22Rv1 (cell line): ENCODE results near the gene LILRB4.

Source experiments
- ZFX ChIP-seq: fragments of 450-650 bp; IDR thresholded peaks from 2 replicates; pipeline ENCODE4 v1.6.1; 2017; ENCODE audit warnings: antibody characterized with exemption, borderline replicate concordance
- TF ChIP-seq, protein P1 (sequence below): fragments of 450-650 bp; IDR thresholded peaks from 2 replicates; pipeline ENCODE4 v1.5.1; 2017; ENCODE audit warnings: mild to moderate bottlenecking

DNA sequence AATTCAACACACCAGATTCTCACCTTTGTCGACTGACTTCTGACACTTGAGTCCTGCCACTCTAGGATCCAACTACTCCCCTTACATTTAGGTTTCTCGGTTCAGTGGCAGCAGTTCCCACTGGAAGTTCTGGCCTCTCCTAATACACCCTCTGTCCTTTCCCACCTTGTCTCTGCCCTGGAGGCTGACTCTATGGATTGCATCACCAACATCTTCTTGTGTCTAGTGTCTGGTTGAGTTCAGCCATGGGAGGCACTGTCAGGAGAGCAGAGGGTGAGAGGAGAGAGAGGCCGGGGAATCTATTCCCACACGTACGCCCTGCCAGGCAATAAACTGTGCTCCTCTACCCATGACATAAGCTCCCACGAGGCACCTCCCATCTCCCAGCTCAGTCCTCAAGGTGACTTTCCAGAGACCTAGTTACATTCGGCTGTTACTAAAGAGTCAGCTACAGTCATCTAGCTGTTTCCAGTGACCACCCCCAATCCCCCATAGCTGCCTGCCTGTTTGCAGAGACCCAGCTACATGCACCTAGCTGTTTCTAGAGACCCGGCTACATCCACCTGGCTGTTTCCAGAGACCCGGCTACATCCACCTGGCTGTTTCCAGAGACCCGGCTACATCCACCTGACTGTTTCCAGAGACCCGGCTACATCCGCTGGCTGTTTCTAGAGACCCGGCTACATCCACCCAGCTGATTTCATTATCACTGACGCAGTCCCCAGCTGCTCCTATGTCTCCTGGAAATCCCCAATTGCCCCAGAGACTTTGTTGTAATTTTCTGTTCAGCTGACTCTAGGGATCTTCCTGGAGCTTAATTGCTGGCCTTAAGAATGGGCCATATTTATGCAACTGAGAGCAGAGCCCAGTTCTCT, 8.1 kb upstream of the LILRB4 start:
- TF ChIP-seq, protein P1, sequence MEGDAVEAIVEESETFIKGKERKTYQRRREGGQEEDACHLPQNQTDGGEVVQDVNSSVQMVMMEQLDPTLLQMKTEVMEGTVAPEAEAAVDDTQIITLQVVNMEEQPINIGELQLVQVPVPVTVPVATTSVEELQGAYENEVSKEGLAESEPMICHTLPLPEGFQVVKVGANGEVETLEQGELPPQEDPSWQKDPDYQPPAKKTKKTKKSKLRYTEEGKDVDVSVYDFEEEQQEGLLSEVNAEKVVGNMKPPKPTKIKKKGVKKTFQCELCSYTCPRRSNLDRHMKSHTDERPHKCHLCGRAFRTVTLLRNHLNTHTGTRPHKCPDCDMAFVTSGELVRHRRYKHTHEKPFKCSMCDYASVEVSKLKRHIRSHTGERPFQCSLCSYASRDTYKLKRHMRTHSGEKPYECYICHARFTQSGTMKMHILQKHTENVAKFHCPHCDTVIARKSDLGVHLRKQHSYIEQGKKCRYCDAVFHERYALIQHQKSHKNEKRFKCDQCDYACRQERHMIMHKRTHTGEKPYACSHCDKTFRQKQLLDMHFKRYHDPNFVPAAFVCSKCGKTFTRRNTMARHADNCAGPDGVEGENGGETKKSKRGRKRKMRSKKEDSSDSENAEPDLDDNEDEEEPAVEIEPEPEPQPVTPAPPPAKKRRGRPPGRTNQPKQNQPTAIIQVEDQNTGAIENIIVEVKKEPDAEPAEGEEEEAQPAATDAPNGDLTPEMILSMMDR: no peak
- TF ChIP-seq ZFX: no peak
